GM18873 (cell line): ENCODE data around the gene BTN3A1.
"Not testable (repeated sequence)": the region's sequence is repeated elsewhere in the genome, so short reads cannot be mapped to it uniquely, and the experiment has no call there.

Source experiments
- ATAC-seq: cut with Tn5 transposase; IDR thresholded peaks from one replicate; pipeline ENCODE4 v1.9.1; 2021; ENCODE audit warnings: mild to moderate bottlenecking, moderate library complexity, moderate number of reproducible peaks; ENCODE audit not compliant: unreplicated experiment, low FRiP score

BTN3A1 gene

GRCh38 chr6:26378143-26378542, 23.9 kb upstream of the BTN3A1 start:
- ATAC-seq = not testable (repeated sequence)

GRCh38 chr6:26379292-26379691, 22.8 kb upstream of the BTN3A1 start:
- no peak for ATAC-seq

GRCh38 chr6:26379740-26380139, 22.3 kb upstream of the BTN3A1 start:
- no peak for ATAC-seq

GRCh38 chr6:26380256-26380655, 21.8 kb upstream of the BTN3A1 start:
- no peak for ATAC-seq

- no peak for ATAC-seq
Measured at GRCh38 chr6:26382121-26382520, 20.0 kb upstream of the BTN3A1 start.

- no peak for ATAC-seq
Measured at GRCh38 chr6:26383624-26384417, 18.3 kb upstream of the BTN3A1 start.

- ATAC-seq = no peak
Measured at GRCh38 chr6:26385734-26386125, 16.3 kb upstream of the BTN3A1 start.

- ATAC-seq = no peak
Measured at GRCh38 chr6:26387565-26387964, 14.5 kb upstream of the BTN3A1 start.

GRCh38 chr6:26388014-26388413, 14.1 kb upstream of the BTN3A1 start:
- no peak for ATAC-seq

- ATAC-seq = no peak
Measured at GRCh38 chr6:26388441-26388840, 13.6 kb upstream of the BTN3A1 start.

GRCh38 chr6:26389349-26389894, 12.7 kb upstream of the BTN3A1 start:
- no peak for ATAC-seq

- no peak for ATAC-seq
Measured at GRCh38 chr6:26390531-26390930, 11.5 kb upstream of the BTN3A1 start.

GRCh38 chr6:26392932-26393636, 9.0 kb upstream of the BTN3A1 start:
- no peak for ATAC-seq

- ATAC-seq = no peak
Measured at GRCh38 chr6:26394289-26394688, 7.8 kb upstream of the BTN3A1 start.

GRCh38 chr6:26398555-26398954, 3.5 kb upstream of the BTN3A1 start:
- no peak for ATAC-seq

- no peak for ATAC-seq
Measured at GRCh38 chr6:26400626-26401025, 1.4 kb upstream of the BTN3A1 start.

GRCh38 chr6:26401389-26401986, 587 bp upstream of the BTN3A1 start:
- peak; percentile 16 for ATAC-seq

GRCh38 chr6:26403893-26404292, 1.8 kb downstream of the BTN3A1 start:
- ATAC-seq = no peak

- ATAC-seq = no peak
Measured at GRCh38 chr6:26404546-26404945, 2.5 kb downstream of the BTN3A1 start.

- no peak for ATAC-seq
Measured at GRCh38 chr6:26408828-26409730, 7.0 kb downstream of the BTN3A1 start.
